ENCODE measurements around the gene MAOA.
"Not testable (repeated sequence)": the region's sequence is repeated elsewhere in the genome, so short reads cannot be mapped to it uniquely, and the experiment has no call there.

The MAOA gene

DNA sequence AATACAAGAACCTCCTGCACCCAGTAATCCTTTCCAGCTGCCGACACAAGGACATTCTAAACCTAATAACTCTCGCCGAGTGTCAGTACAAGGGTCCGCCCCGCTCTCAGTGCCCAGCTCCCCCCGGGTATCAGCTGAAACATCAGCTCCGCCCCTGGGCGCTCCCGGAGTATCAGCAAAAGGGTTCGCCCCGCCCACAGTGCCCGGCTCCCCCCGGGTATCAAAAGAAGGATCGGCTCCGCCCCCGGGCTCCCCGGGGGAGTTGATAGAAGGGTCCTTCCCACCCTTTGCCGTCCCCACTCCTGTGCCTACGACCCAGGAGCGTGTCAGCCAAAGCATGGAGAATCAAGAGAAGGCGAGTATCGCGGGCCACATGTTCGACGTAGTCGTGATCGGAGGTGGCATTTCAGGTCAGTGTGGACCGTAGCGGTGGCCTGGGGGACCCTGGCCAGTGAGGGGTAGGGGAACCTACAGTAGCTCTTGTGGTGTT lies at the start of gene MAOA:
MAOA (plus strand) TSS at position 295 of the 490 bp plus-strand sequence; CDS start at position 338, 43 bp downstream.
- peak within 1 kb of the TSS; percentile 84 for H3K27ac ChIP-seq
- TF ChIP-seq, protein P1, sequence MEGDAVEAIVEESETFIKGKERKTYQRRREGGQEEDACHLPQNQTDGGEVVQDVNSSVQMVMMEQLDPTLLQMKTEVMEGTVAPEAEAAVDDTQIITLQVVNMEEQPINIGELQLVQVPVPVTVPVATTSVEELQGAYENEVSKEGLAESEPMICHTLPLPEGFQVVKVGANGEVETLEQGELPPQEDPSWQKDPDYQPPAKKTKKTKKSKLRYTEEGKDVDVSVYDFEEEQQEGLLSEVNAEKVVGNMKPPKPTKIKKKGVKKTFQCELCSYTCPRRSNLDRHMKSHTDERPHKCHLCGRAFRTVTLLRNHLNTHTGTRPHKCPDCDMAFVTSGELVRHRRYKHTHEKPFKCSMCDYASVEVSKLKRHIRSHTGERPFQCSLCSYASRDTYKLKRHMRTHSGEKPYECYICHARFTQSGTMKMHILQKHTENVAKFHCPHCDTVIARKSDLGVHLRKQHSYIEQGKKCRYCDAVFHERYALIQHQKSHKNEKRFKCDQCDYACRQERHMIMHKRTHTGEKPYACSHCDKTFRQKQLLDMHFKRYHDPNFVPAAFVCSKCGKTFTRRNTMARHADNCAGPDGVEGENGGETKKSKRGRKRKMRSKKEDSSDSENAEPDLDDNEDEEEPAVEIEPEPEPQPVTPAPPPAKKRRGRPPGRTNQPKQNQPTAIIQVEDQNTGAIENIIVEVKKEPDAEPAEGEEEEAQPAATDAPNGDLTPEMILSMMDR (IDR thresholded peaks at IDR 0.05): no peak
- no peaks in the 10 kb centered on the region for H3K9me3 ChIP-seq
- H3K27me3 ChIP-seq: peaks cover 25% of the 10 kb centered on the region
- no peaks in the 10 kb centered on the region for H3K36me3 ChIP-seq
- H3K4me3 ChIP-seq (ENCODE audit: low read depth in 1 of 2, low read length in 1 of 2): peak within 1 kb of the TSS; percentile 63 to 68
- H3K4me1 ChIP-seq (ENCODE audit: control insufficient read depth in 1 of 2, insufficient read depth in 1 of 2, low read depth in 1 of 2, low read length in 1 of 2): peaks cover 8 to 9% of the 10 kb centered on the region in 2 experiments

GRCh38 chrX:43612400-43612799 lies 43.7 kb upstream of the MAOA start:
- no peak overlapping the region for H3K27ac ChIP-seq
- H3K9me3 ChIP-seq: no peaks in the 10 kb centered on the region
- no peaks in the 10 kb centered on the region for H3K4me1 ChIP-seq (ENCODE audit: control insufficient read depth in 1 of 2, insufficient read depth in 1 of 2, low read depth in 1 of 2, low read length in 1 of 2)
- no peaks in the 10 kb centered on the region for H3K36me3 ChIP-seq
- H3K4me3 ChIP-seq (ENCODE audit: low read depth in 1 of 2, low read length in 1 of 2): no peak overlapping the region
- no peaks in the 10 kb centered on the region for H3K27me3 ChIP-seq
- TF ChIP-seq, protein P1 (IDR thresholded peaks at IDR 0.05): no peak

- TF ChIP-seq, protein P1 (IDR thresholded peaks at IDR 0.05): no peak
- H3K4me3 ChIP-seq (ENCODE audit: low read depth in 1 of 2, low read length in 1 of 2): no peak overlapping the region
Observed at GRCh38 chrX:43615660-43616059, 40.4 kb upstream of the MAOA start.

GRCh38 chrX:43618366-43619205 lies 37.5 kb upstream of the MAOA start:
- Histone ChIP-seq H3K4me3 (ENCODE audit: low read depth in 1 of 2, low read length in 1 of 2) (no peak overlapping the region), H3K4me1 (ENCODE audit: control insufficient read depth in 1 of 2, insufficient read depth in 1 of 2, low read depth in 1 of 2, low read length in 1 of 2) (no peaks in the 10 kb centered on the region), H3K27ac (no peak overlapping the region), H3K9me3 (no peaks in the 10 kb centered on the region), H3K27me3 (no peaks in the 10 kb centered on the region), H3K36me3 (no peaks in the 10 kb centered on the region)
- TF ChIP-seq, protein P1 (IDR thresholded peaks at IDR 0.05): no peak

More at GRCh38 chrX:43615660-43616059, 40.4 kb upstream of the MAOA start:
- H3K27ac ChIP-seq: no peak overlapping the region
- no peaks in the 10 kb centered on the region for H3K27me3 ChIP-seq
- no peaks in the 10 kb centered on the region for H3K36me3 ChIP-seq
- no peaks in the 10 kb centered on the region for H3K4me1 ChIP-seq (ENCODE audit: control insufficient read depth in 1 of 2, insufficient read depth in 1 of 2, low read depth in 1 of 2, low read length in 1 of 2)
- H3K9me3 ChIP-seq: no peaks in the 10 kb centered on the region

- H3K9me3 ChIP-seq; H3K27ac ChIP-seq; H3K36me3 ChIP-seq; H3K4me3 ChIP-seq (ENCODE audit: low read depth in 1 of 2, low read length in 1 of 2); H3K27me3 ChIP-seq; H3K4me1 ChIP-seq (ENCODE audit: control insufficient read depth in 1 of 2, insufficient read depth in 1 of 2, low read depth in 1 of 2, low read length in 1 of 2): not testable (repeated sequence)
Observed at GRCh38 chrX:43619861-43620260, 36.2 kb upstream of the MAOA start.

DNA sequence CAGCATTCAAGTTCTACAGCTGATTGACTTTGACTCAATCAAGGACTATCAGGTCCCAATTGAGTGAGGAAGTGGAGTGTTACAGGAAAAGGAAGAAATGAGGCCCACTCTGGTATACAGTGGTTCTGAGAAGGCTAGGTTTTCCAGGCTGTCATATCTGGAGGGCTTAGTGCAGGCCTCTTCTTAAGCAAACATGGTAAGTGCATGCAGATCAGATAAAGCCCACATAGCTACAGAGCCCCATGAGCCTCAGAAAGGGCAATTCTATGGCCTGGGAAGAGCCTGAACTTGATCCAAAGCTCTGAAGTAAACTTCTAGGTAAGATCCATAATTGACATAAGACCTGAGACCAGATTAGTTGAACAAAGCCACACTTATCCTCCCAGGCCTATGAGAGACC lies 29.0 kb upstream of the MAOA start:
- H3K4me1 ChIP-seq (ENCODE audit: control insufficient read depth in 1 of 2, insufficient read depth in 1 of 2, low read depth in 1 of 2, low read length in 1 of 2): no peaks in the 10 kb centered on the region
- no peaks in the 10 kb centered on the region for H3K36me3 ChIP-seq
- no peaks in the 10 kb centered on the region for H3K9me3 ChIP-seq
- no peak overlapping the region for H3K4me3 ChIP-seq (ENCODE audit: low read depth in 1 of 2, low read length in 1 of 2)
- H3K27ac ChIP-seq: no peak overlapping the region
- TF ChIP-seq, protein P1 (IDR thresholded peaks at IDR 0.05): no peak
- H3K27me3 ChIP-seq: no peaks in the 10 kb centered on the region
